GM12878 (cell line): Measurements from ENCODE around the gene BANP.

Source experiments
- BHLHE40 ChIP-seq, 2 experiments: fragments of 450-650 bp in 1 of 2; IDR thresholded peaks; 2 replicates each; pipeline ENCODE4 v1.6.1; 2011 to 2017; ENCODE audit warnings: low read depth in 2 of 2, borderline replicate concordance in 1 of 2, improper control_type of control experiment in 1 of 2, low read length in 1 of 2, mild to moderate bottlenecking in 1 of 2
- BMI1 ChIP-seq: fragments of 450-650 bp; IDR thresholded peaks from 2 replicates; pipeline ENCODE4 v1.6.1; 2016; ENCODE audit warnings: mild to moderate bottlenecking, moderate library complexity, borderline replicate concordance
- EP300 ChIP-seq, 2 experiments: fragments of 150-350 bp in 1 of 2; IDR thresholded peaks; 2 replicates each; pipeline ENCODE4 v1.6.1; 2011 to 2012; ENCODE audit warnings: low read depth in 2 of 2, low read length in 2 of 2, borderline replicate concordance in 1 of 2, improper control_type of control experiment in 1 of 2, inconsistent platforms in 1 of 2; ENCODE audit not compliant: control insufficient read depth in 1 of 2
- EZH2 ChIP-seq: IDR thresholded peaks from 2 replicates; pipeline ENCODE4 v1.6.1; 2012; ENCODE audit warnings: low read depth, mild to moderate bottlenecking, control low read depth, inconsistent platforms, low read length, borderline replicate concordance; ENCODE audit not compliant: control insufficient read depth
- HDAC2 ChIP-seq: fragments of 200-600 bp; sonication (generic); IDR thresholded peaks from 2 replicates; pipeline ENCODE4 v1.6.1; 2017
- JUNB ChIP-seq: IDR thresholded peaks from 2 replicates; pipeline ENCODE4 v1.6.1; 2016; ENCODE audit warnings: antibody characterized with exemption, mild to moderate bottlenecking
- POLR2A ChIP-seq: IDR thresholded peaks from 2 replicates; pipeline ENCODE4 v1.6.1; 2011; ENCODE audit warnings: low read depth, mild to moderate bottlenecking, low read length
- RAD21 ChIP-seq: IDR thresholded peaks from 2 replicates; pipeline ENCODE4 v1.6.1; 2011; ENCODE audit warnings: mild to moderate bottlenecking, low read depth, low read length, moderate library complexity; ENCODE audit not compliant: insufficient read depth
- SIN3A ChIP-seq: IDR thresholded peaks from 2 replicates; pipeline ENCODE4 v1.6.1; 2012; ENCODE audit warnings: low read depth, low read length, improper control_type of control experiment
- SMARCA5 ChIP-seq: fragments of 450-650 bp; IDR thresholded peaks from 2 replicates; pipeline ENCODE4 v1.6.1; 2017; ENCODE audit warnings: mild to moderate bottlenecking
- SPI1 ChIP-seq: IDR thresholded peaks from 2 replicates; pipeline ENCODE4 v1.6.1; 2011; ENCODE audit warnings: low read depth, mild to moderate bottlenecking, low read length, moderate library complexity, borderline replicate concordance; ENCODE audit not compliant: insufficient read depth
- TAF1 ChIP-seq: IDR thresholded peaks from 2 replicates; pipeline ENCODE4 v1.6.1; 2011; ENCODE audit warnings: mild to moderate bottlenecking, low read depth, low read length, borderline replicate concordance
- ZNF24 ChIP-seq: fragments of 450-650 bp; IDR thresholded peaks from 2 replicates; pipeline ENCODE4 v1.6.1; 2017; ENCODE audit warnings: antibody characterized with exemption, mild to moderate bottlenecking
- TF ChIP-seq, protein P1 (sequence below), 3 experiments: IDR thresholded peaks in 2 of 3; conservative IDR thresholded peaks in 1 of 3; 2 replicates each; pipeline ENCODE4 v1.5.1; 2011; ENCODE audit warnings: low read depth in 3 of 3, low read length in 3 of 3, mild to moderate bottlenecking in 3 of 3, control low read depth in 2 of 3, moderate library complexity in 2 of 3, inconsistent platforms in 1 of 3, mixed read lengths in 1 of 3; ENCODE audit not compliant: control insufficient read depth in 2 of 3, insufficient read depth in 1 of 3; ENCODE audit errors: extremely low read depth in 1 of 3

- TF ChIP-seq EZH2 (no peak), POLR2A (no peak), RAD21 (no peak), BHLHE40 (IDR thresholded peaks at IDR 0.05; ENCODE audit: borderline replicate concordance in 1 of 2, low read depth in 2 of 2, low read length in 1 of 2) (no peak), ZNF24 (no peak), SMARCA5 (no peak), HDAC2 (no peak), SPI1 (no peak), BMI1 (no peak), EP300 (IDR thresholded peaks at IDR 0.05; ENCODE audit: borderline replicate concordance in 1 of 2, control insufficient read depth in 1 of 2, low read depth in 2 of 2, low read length in 2 of 2) (no peak), JUNB (no peak), SIN3A (no peak), TAF1 (no peak)
- TF ChIP-seq, protein P1, sequence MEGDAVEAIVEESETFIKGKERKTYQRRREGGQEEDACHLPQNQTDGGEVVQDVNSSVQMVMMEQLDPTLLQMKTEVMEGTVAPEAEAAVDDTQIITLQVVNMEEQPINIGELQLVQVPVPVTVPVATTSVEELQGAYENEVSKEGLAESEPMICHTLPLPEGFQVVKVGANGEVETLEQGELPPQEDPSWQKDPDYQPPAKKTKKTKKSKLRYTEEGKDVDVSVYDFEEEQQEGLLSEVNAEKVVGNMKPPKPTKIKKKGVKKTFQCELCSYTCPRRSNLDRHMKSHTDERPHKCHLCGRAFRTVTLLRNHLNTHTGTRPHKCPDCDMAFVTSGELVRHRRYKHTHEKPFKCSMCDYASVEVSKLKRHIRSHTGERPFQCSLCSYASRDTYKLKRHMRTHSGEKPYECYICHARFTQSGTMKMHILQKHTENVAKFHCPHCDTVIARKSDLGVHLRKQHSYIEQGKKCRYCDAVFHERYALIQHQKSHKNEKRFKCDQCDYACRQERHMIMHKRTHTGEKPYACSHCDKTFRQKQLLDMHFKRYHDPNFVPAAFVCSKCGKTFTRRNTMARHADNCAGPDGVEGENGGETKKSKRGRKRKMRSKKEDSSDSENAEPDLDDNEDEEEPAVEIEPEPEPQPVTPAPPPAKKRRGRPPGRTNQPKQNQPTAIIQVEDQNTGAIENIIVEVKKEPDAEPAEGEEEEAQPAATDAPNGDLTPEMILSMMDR (IDR thresholded peaks at IDR 0.05 in 2 of 3, conservative IDR thresholded peaks at IDR 0.05 in 1 of 3; ENCODE audit: control insufficient read depth in 2 of 3, extremely low read depth in 1 of 3, insufficient read depth in 1 of 3, low read depth in 3 of 3, low read length in 3 of 3) = no peak
Observed at GRCh38 chr16:88019821-88020515, 68.7 kb downstream of the BANP start.
